HuH-7.5 (cell line): Measurements from ENCODE around the gene RARRES2.

ENCODE experiments used
- DNase-seq: peaks from one replicate; pipeline ENCODE4 v3.0.0; 2011; ENCODE audit warnings: low spot score

Gene RARRES2

GRCh38 chr7:150361402-150361801 lies 20.0 kb upstream of the RARRES2 start:
- DNase-seq: no peak

DNA sequence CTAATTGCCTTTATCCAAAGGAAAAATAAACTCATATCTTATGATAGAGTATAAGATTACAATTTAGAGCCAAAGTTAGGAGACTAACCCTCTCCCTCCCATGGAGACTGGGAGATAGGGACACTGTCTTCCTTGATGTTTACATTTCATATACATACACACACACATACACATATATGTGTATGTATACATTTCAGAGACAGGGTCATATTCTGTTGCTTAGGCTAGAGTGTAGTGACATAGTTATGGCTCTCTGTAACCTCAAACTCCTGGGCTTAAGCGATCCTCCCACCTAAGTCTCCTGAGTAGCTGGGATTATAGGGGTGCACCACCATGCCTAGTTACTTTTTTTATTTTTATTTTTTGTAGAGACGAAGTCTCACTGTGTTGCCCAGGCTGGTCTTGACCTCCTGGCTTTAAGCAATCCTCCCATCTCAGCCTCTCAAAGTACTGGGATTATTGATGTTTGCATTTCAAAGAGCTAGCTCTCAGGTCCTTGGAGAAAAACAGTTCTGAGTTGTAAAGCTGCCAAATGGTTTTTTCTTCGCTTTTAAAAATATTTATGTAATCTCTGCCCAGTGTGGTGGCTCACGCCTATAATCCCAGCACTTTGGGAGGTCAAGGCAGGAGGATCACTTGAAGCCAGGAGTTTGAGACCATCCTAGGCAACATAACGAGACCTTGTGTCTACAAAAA lies 19.1 kb upstream of the RARRES2 start:
- no peak for DNase-seq

DNA sequence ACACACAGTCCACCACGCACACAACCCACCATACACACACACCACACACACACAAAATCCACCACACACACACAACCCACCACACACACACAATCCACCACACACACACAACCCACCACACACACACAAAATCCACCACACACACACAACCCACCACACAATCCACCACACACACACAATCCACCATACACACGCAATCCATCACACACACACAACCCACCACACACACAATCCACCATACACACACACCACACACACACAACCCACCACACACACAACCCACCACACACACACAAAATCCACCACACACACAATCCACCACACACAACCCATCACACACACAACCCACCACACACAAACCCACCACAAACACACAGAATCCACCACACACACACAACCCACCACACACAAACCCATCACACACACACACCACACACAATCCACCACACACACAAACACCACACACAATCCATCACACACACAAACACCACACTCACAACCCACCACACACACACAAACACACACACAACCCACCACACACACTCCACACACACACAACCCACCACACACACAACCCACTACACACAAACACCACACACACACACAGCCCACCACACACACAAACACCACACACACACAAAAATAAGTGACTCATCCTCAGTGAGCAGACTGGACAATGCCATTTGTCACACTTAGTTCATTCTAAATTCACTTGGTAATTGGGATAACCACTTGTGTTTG lies 18.4 kb upstream of the RARRES2 start:
- DNase-seq: no peak

DNA sequence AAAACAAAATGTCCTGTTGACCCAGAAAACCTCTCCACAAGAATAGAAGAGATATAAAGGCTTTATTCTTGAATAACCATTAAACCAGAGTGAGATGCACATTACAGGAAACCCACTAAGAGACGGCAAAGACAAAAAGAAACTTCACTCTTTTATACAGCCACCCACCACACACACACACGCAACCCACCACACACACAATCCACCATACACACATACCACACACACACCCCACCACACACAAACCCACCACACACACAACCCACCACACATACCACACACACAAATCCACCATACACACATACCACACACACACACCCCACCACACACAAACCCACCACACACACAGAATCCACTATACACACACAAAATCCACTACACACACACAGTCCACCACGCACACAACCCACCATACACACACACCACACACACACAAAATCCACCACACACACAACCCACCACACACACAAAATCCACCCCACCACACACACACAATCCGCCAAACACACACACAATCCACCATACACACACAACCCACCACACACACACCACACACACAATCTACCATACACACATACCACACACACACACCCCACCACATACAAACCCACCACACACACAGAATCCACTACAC lies 17.7 kb upstream of the RARRES2 start:
- DNase-seq: no peak

DNA sequence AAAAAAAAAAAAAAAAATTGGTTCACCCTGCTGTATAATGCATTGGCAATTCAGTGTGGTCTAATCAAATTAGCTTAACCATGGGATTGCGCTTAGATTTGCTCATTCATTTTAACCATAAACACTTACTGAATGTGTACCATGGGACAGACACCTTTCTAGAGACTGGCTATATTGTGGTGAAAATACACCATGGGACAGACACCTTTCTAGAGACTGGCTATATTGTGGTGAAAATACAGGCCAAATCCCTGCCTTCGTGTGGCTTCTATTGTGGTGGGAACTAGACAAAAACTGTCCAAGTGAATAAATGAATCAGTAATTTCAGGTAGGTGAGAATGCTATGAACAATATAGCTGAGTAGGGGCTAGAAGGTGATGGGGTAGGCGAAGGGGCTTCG lies 17.0 kb upstream of the RARRES2 start:
- DNase-seq: no peak

DNA sequence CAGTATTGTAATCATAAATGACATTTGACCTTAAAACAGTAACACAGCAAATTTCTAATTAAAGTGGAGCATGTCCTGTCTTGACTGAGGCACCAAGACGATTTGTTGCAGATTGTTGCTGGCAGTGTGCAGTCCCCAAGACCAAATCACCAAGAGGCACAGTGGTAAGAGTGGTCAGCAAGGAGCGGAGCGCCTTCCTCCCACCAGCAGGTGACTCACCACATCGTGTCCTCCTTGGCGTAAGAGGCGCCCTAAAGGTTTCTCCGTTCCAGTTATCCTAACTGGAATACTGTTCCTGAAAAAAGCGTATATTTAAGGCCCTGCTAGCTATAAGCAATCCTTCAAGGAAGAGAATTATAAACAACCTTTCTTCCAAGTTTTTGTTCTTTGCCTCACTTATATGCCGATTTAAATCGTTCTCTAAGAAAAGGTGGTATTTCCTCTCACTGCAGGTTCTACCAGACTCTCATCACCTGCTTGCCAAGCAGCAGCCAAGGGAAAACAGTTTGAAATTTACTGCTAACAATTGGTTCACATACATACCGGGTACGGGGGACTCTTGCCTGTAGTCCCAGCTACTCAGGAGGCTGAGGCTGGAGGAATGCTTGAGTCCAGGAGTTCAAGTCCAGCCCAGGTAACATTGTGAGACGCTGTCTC lies 16.5 kb upstream of the RARRES2 start:
- DNase-seq: no peak

DNA sequence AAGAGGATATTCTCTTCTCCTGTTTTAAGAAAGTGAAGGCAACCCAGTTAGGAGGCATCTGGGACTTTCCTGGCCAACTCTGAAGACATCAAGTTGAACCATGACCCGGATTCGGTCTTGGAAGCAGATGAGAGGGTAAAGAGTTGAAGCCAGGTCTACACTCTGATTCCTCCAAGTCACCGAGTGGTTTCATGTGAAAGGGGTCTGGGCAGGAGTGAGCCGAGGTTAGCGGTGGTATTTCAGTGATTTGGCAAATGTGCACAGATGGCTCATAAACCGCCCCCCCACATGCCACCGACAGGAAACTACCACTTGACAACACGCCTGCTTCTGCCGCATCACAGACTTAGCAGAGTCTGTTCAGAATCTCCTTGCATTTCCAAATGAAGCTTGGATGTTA lies 15.8 kb upstream of the RARRES2 start:
- DNase-seq: no peak

DNA sequence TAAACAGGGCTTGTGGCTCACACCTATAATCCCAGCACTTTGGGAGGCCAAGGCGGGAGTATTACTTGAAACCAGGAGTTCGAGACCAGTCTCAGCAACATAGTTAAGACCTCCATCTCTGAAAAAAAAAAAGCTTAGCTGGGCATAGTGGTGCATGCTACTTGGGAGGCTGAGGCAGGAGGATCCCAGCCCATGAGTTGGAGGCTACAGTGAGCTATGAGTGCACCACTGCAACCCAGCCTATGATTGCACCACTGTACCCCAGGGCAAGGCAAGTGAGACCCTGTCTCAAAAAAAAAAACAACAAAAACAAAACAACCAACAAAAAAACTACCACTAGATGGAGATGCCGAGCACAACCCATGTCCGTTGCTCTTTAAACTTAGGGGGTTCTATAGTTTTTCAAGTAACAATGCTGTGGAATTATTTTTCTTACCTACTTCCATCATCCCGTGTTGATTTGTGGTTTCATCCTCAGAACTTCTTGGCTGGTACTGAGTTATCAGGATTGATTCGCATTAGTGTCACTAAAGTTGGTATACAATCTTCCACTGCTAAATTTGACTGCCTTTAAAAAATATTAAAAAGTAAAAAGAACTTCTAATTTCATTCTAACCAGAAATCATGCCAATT lies 15.0 kb upstream of the RARRES2 start:
- DNase-seq: no peak

DNA sequence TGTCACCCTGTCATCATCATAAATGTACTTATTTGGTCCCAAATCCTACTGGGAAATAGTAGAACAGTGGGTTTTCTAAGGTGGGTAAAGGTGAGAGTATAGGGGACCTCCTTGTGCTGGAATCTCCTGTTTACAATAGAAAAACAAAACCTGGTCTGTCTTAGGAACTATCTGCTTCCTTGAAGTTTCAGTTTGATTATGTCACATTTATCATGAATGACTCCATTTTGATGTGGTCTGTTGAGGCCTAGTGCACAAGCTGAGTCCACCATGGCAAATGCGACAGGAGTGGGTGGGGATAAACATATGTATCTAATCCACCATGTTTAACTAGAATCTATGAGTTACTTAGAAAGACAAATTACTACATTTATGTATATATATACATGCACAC lies 14.2 kb upstream of the RARRES2 start:
- no peak for DNase-seq

DNA sequence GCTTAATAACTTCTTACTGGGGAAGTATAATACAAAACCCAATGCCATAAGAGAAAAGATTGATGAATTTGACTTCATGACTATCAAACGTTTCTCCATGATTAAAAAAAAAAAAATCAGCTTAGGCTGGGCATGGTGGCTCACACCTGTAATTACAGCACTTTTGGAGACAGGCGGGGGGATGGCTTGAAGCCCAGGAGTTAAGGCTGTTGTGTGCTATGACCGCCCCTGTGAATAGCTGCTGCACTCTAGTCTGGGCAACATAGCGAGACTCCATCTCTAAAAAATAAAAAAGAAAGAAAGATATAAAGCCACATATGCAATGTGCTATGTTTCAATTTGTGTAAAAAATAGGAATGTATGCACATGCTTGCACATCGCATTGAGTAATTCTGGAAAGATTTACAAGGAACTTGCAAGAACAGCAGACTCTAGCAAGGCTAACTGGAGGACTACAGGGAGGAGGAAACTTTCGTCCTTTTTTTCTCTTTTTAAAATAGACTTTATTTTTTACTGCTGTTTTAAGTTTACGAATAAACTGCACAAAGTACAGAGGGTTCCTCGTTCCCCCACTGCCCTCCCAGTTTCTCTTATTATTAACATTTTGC lies 10.3 kb upstream of the RARRES2 start:
- DNase-seq: no peak

DNA sequence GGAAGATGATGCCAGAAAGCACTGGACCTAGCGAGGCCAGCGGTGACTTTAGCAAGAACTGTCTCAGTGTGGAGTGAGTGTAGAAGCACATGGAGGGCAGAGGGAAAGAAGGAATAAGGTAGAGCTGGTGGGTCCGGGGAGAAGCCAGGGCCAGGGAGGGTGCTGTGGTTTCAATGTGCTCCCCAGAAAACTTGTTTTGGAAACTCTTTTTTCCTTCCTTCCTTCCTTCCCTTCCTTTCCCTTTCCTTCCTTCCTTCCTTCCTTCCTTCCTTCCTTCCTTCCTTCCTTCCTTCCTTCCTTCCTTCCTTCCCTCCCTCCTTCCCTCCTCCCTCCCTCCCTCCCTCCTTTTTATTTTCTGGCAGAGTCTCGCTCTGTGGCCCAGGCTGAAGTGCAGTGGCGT lies 5.5 kb upstream of the RARRES2 start:
- DNase-seq: no peak

- DNase-seq: no peak
These were observed 3.6 kb upstream of the RARRES2 start for GRCh38 chr7:150345012-150345411.

- DNase-seq: no peak
These were observed 2.9 kb upstream of the RARRES2 start for GRCh38 chr7:150344299-150344698.

GRCh38 chr7:150343225-150343624 lies 1.8 kb upstream of the RARRES2 start:
- DNase-seq: no peak

GRCh38 chr7:150342121-150342408 lies 636 bp upstream of the RARRES2 start:
- DNase-seq: no peak

DNA sequence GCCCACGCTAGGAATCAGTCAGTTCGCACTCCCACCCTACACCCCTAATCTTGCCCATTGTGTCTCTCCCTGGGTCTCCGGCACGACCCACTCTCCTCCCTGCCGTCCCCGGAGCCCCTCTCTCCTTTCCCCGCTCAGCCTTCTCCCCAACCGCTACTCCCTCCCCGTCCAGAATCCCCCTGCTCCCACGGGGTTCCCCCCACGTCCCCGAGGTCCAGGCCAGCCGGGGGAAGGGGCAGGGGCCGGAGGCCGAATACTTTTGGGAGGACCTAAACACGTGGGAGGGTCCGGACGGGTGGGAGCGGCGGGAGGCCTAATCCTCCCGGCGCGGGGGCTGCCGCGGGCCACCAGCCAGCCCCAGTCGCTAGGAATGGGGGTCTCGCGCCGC lies 560 bp downstream of the RARRES2 start:
- no peak for DNase-seq

DNA sequence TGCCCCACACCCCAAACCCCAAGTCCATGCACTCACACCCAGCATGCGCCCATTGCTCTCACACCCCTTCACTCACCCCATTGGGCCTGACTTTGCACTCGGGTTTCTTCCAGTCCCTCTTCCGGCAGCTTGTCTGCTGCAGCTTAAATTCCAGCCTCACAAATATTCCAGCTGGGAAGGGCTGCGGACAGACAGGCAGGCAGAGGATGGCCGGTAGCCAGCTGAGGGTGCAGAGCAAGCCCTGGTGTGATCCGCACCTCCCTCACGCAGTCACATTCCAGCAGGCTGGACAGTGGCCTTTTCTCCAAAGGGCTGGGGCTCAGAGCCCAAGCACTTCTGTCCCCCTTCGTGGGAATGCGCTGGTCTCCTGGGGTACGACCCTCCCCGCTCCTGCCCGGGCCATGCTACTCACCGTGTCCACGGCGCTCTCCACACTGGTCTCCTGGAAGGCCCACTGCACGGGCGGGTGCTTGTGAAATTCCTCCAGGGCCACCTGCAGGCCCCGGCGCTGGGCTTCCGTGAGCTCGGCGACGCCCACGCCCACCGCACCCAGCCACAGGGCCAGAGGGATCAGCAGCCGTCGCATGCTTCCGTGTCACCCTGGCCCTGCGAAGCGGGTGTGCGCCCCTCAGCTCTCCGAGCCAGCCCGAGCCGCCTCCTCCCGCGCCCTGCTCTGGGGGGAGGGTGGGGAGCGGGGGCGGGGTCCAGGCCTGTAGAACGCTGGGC lies 1.2 kb downstream of the RARRES2 start:
- no peak for DNase-seq

- no peak for DNase-seq
These were observed 2.0 kb downstream of the RARRES2 start for GRCh38 chr7:150339409-150339809.

GRCh38 chr7:150338166-150338829 lies 3.1 kb downstream of the RARRES2 start:
- no peak for DNase-seq

GRCh38 chr7:150337659-150338081 lies 3.8 kb downstream of the RARRES2 start:
- no peak for DNase-seq

GRCh38 chr7:150337179-150337578 lies 4.2 kb downstream of the RARRES2 start:
- no peak for DNase-seq
